NCI-H774 (cell line): Measurements from ENCODE around the gene BPIFA2.
"Not testable (repeated sequence)": the region's sequence is repeated elsewhere in the genome, so short reads cannot be mapped to it uniquely, and the experiment has no call there.

Experiments used
- DNase-seq: peaks from one replicate; lab custom pipeline; 2025; lab: John Stamatoyannopoulos, UW

The BPIFA2 gene

GRCh38 chr20:33167859-33168258 lies at the start of gene BPIFA2:
Gene BPIFA2, plus strand, starts transcription at chr20:33168159. Its CDS starts 987 bp downstream, at chr20:33169146.
- DNase-seq: no peak

- no peak for DNase-seq
Observed at GRCh38 chr20:33119725-33120720, 47.9 kb upstream of the BPIFA2 start.

GRCh38 chr20:33120934-33121333 lies 47.0 kb upstream of the BPIFA2 start:
- DNase-seq: no peak

GRCh38 chr20:33122297-33122696 lies 45.7 kb upstream of the BPIFA2 start:
- not testable (repeated sequence) for DNase-seq

GRCh38 chr20:33124261-33124660 lies 43.7 kb upstream of the BPIFA2 start:
- DNase-seq: no peak

- DNase-seq: no peak
Observed at GRCh38 chr20:33124994-33125393, 43.0 kb upstream of the BPIFA2 start.

- no peak for DNase-seq
Observed at GRCh38 chr20:33125983-33126382, 42.0 kb upstream of the BPIFA2 start.

GRCh38 chr20:33127422-33128097 lies 40.4 kb upstream of the BPIFA2 start:
- DNase-seq: peak; percentile 36

- peak; percentile 96 for DNase-seq
Observed at GRCh38 chr20:33130568-33131061, 37.3 kb upstream of the BPIFA2 start.

GRCh38 chr20:33131949-33132473 lies 35.9 kb upstream of the BPIFA2 start:
- no peak for DNase-seq

GRCh38 chr20:33132513-33133372 lies 35.2 kb upstream of the BPIFA2 start:
- no peak for DNase-seq

GRCh38 chr20:33133373-33133941 lies 34.5 kb upstream of the BPIFA2 start:
- DNase-seq: no peak

- DNase-seq: no peak
Observed at GRCh38 chr20:33137195-33137594, 30.8 kb upstream of the BPIFA2 start.

- DNase-seq: no peak
Observed at GRCh38 chr20:33139467-33139866, 28.5 kb upstream of the BPIFA2 start.

GRCh38 chr20:33145521-33145920 lies 22.4 kb upstream of the BPIFA2 start:
- no peak for DNase-seq

- DNase-seq: no peak
Observed at GRCh38 chr20:33147299-33147698, 20.7 kb upstream of the BPIFA2 start.

- no peak for DNase-seq
Observed at GRCh38 chr20:33148040-33148439, 19.9 kb upstream of the BPIFA2 start.

- DNase-seq: no peak
Observed at GRCh38 chr20:33154252-33154651, 13.7 kb upstream of the BPIFA2 start.

GRCh38 chr20:33158637-33159385 lies 9.1 kb upstream of the BPIFA2 start:
- no peak for DNase-seq

- no peak for DNase-seq
Observed at GRCh38 chr20:33159713-33160112, 8.2 kb upstream of the BPIFA2 start.

- DNase-seq: no peak
Observed at GRCh38 chr20:33160681-33161080, 7.3 kb upstream of the BPIFA2 start.
